GM12892 (cell line): ENCODE measurements around the gene IL4R.

Experiments used
- POLR2A ChIP-seq: IDR thresholded peaks from 2 replicates; pipeline ENCODE4 v1.6.1; 2011; ENCODE audit warnings: low read depth, low read length, control low read depth
- POLR2AphosphoS5 ChIP-seq: IDR thresholded peaks from 2 replicates; pipeline ENCODE4 v1.6.1; 2011; ENCODE audit warnings: low read depth, low read length, control low read depth
- TAF1 ChIP-seq: IDR thresholded peaks from 2 replicates; pipeline ENCODE4 v1.6.1; 2011; ENCODE audit warnings: low read depth, mild to moderate bottlenecking, control low read depth, low read length, borderline replicate concordance

- TF ChIP-seq POLR2A (peak; percentile 71), POLR2AphosphoS5 (peak; percentile 84; the same call in 1 of the 2 replicates), TAF1 (no peak)
Observed at GRCh38 chr16:27404163-27404823, 90.5 kb downstream of the IL4R start.
